NCI-H69 (cell line): ENCODE measurements around the gene PSMD1.

Source experiments
- DNase-seq: peaks from one replicate; lab custom pipeline; 2025; lab: John Stamatoyannopoulos, UW

Gene PSMD1

GRCh38 chr2:231210782-231211181 is 154.1 kb downstream of the PSMD1 start:
- DNase-seq: no peak

- no peak for DNase-seq
Observed at GRCh38 chr2:231211486-231211885, 154.8 kb downstream of the PSMD1 start.

- no peak for DNase-seq
Observed at GRCh38 chr2:231212329-231212845, 155.7 kb downstream of the PSMD1 start.

GRCh38 chr2:231213931-231214642 is 157.4 kb downstream of the PSMD1 start:
- no peak for DNase-seq

- DNase-seq: no peak
Observed at GRCh38 chr2:231218366-231218765, 161.7 kb downstream of the PSMD1 start.

GRCh38 chr2:231219289-231219688 is 162.6 kb downstream of the PSMD1 start:
- DNase-seq: no peak

- no peak for DNase-seq
Observed at GRCh38 chr2:231221761-231222160, 165.1 kb downstream of the PSMD1 start.
